DMS153 (cell line): ENCODE results near the gene RUNDC3A.

ENCODE experiments used
- DNase-seq: peaks from one replicate; lab custom pipeline; 2025; lab: John Stamatoyannopoulos, UW

RUNDC3A gene

DNA sequence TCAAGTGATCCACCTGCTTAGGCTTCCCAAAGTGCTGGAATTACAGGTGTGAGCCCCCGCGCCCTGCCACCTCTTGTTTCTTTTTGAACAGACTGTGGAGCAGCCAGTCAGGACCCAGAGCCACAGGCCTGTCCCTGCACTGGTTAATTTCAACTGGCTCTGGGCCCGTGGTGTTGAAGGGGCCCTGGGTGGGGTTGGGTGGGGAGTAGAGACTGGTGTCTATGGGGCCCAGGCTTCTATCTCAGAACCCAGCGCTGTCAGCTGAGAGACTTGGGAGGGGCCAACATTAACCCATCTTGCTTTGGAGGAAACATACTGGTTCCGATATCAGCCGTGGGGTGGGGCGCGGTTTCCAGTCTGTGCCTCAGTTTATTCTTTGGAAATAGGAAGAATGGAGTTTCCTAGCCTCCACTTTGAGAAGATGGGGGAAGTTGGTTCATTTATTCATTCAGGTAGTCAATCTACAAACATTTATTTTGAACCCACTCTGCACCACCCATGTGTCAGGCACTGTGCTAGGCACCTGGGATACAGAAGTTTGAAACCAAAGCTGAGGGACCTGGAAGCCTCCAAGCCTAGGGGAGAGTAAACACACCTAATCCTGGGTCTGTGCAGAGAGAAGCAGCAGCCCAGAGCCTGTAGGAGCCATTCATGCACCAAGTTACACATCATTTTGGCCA lies 24.9 kb upstream of the RUNDC3A start:
- DNase-seq: no peak

DNA sequence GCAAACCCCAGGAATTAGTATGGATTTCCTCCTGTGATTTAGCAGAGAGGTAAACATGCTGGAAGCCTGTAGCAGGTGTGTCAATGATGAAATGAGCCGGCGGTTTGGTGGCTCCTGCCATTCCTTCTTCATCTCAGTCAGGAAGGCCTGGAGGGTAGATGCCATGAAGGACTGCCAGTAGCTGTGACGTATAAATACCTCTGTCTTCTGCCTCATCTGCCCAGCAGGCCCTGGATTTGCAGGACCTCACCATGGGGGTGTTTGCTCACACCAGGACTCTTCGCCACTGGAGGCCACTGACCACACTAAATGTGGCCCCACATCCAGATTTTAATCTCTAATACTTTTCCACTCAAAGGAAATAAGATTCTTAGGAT lies 24.4 kb upstream of the RUNDC3A start:
- DNase-seq: no peak

- DNase-seq: no peak
These were observed 20.8 kb upstream of the RUNDC3A start for GRCh38 chr17:44287651-44288050.

DNA sequence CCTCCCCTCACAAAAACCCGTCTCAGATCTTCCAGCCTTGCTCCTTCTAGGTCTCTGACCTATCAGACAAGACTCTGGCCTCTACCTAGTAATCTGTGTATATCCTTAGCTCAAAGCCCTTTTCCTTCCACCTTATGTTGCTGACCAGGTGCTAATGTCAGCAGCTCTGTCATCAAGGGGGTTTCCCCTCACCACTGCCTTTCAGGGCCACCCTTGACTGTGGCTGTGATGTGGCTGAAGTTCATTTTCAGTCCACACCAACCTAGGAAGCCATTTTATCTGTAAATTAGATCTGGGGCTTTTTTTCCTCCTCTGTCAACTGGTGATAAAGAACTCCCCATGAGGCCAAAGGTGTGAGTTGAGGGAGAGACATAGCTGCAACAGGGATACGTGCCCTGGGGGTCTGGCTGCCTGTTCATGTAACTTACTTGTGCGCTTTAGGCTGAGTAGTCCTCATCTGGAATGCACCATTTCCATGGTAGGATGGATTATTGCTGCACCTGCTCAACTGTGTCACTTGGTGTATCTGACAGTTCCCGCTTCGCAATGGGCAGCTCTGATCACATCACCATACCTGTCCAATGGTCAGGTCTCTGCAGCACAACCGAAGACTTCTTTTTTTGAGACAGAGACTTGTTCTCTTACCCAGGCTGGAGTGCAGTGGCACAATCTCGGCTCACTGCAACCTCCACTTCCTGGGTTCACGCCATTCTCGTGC lies 14.7 kb upstream of the RUNDC3A start:
- DNase-seq: no peak

DNA sequence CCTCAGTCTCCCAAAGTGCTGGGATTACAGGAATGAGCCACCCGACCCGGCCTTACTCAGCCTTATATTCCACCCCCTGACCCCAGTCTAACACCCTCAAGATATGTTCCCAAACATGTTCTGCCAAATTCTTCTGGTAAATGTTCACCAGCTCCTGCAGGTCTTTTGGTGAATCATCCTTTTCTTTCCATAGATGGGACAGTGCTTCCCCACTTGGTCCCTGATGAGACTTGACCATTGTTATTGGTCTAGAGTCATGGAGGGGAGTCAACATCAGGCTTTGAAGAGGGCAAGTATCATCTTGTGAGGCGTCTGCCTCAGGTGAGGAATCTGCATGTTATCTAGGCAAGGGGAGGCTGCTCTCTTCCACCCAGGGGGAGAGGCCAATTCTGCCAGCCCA lies 10.4 kb upstream of the RUNDC3A start:
- no peak for DNase-seq

GRCh38 chr17:44304651-44305050 lies 3.8 kb upstream of the RUNDC3A start:
- DNase-seq: no peak

DNA sequence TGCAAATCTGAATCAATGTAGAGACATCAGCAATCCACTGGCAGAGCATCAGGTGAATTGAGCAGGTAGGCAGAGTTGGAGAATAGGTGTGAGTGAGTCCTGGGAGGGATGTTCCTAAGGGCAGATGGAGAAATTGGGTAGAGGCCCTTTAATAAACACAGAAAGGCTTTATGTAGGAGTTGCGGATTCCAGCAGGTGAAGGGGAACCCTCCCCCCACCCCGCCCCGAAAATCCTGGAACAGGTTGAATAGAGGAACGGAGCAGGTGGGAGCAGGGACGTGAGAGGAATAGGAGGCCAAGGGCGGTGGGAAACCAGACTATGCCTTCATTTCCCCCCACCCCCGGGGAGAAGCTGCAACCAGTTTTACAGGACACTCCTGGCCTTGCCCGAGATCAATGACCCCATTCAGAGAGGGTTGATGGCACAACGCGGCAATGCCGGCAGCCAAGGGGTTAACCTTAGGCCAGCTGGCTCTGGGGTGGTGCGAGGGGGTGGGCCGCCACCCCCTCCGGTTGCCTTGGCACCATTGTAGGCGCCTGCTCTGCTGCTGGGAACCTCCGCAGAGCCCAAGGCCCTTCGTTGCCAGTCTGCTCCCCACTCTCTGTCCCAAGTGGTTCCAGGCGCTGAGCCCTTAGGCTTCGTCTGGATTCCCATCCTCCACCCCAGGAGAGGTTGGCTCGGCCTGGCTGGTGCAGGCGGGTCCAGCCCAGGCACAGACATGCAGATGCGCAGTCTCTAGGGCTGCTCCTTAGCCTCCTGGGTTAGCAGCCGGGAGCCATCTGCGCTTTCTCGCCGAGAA lies 814 bp upstream of the RUNDC3A start:
- DNase-seq: peak; percentile 33

GRCh38 chr17:44308865-44309264 lies 464 bp downstream of the RUNDC3A start:
- peak; percentile 27 for DNase-seq

DNA sequence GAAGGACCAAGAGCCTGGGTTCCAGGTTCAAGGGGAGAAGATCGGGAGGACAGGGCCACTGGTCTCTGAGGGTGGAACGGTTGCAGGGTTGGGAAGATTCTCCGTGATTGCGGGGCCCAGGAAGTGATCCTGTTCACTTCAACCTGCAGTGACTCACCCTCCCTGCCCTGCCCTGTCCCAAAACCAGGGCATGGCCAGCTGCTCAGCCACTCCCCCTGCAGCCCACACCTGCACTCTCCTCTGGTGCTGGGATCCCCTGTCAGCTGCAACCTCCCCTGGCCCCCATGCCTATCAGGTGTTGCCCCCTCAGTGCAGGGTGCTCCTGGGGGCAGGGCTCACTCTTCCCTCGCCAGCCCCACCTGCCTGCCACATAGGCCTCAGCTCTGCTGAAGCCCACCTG lies 1.1 kb downstream of the RUNDC3A start:
- DNase-seq: no peak

GRCh38 chr17:44310188-44310587 lies 1.8 kb downstream of the RUNDC3A start:
- no peak for DNase-seq

- no peak for DNase-seq
These were observed 2.4 kb downstream of the RUNDC3A start for GRCh38 chr17:44310609-44311376.

DNA sequence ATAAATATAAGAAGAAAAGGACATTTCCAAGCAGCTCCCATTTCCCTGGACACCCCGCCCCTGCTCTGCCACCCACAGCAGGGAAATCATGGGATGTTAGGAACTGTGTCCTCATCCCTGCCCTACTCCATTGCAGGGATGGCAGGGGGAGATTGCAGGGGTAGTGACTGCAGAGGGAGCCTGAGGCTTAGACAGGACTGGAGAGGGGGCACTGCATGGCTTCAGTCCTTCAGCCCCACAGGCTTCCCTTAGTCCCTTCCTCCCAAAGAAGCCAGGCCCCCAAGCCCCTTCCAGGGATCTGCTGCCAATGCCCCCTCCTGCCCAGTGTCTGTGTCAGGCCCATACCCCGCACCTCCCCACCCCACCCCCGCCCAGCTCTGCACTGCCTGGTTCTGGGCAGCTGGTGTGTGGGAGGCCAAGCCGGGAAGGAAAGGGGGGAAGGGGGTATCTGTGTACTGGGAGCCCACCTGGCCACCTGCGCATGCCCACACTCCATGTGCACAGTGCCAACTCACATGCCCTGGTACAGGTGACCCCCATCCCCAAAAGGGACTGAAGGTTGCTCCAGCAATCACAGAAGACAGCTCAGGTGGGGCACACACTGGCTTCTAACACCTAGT lies 3.3 kb downstream of the RUNDC3A start:
- DNase-seq: no peak

GRCh38 chr17:44312396-44313104 lies 4.1 kb downstream of the RUNDC3A start:
- DNase-seq: no peak

DNA sequence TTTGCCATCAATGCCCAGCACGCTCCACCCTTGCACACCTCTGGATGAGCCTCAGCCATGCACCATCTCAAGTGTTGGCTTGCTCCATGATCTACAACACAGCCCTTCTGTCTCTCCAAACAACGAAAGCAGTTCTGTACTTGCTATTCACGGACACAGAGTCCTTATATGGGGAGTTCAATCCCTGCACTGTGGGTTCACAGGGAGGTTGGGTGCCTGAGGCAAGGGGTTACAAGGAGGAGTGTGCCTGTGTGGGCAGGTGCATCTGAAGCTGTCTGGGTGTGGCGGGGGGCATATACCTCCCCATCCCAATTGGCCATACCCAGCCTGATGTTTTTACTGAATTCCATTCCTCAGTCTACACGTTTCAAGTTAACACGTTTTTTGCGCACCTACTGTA lies 5.6 kb downstream of the RUNDC3A start:
- no peak for DNase-seq

GRCh38 chr17:44314524-44314868 lies 6.1 kb downstream of the RUNDC3A start:
- no peak for DNase-seq

DNA sequence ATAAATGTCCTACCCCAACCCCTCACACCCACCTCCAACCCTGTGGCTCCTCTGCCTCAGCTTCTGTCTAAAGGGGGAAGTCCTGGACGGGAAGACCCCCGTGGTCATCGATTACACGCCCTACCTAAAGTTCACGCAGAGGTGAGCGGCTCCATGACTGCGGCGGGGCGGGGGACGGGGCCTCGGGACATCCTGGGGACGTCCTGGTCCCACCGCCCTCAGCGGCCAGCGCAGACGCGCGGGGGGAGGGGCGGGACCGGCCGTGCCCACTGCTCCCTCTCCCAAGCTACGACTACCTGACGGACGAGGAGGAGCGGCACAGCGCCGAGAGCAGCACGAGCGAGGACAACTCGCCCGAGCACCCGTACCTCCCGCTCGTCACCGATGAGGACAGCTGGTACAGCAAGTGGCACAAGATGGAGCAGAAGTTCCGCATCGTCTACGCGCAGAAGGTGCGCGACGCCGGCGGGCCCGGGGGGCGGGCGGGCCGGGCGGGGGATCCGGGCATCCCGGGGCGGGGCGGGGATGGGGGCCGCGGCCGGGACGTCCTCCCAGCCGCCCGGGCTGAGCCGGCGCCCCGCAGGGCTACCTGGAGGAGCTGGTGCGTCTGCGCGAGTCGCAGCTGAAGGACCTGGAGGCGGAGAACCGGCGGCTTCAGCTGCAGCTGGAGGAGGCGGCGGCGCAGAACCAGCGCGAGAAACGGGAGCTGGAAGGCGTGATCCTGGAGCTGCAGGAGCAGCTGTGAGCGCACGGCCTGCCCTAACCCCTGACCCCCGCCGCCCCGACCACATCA lies 6.7 kb downstream of the RUNDC3A start:
- DNase-seq: peak; percentile 40

GRCh38 chr17:44315760-44316731 lies 7.6 kb downstream of the RUNDC3A start:
- DNase-seq: no peak

GRCh38 chr17:44317545-44317944 lies 9.1 kb downstream of the RUNDC3A start:
- DNase-seq: no peak
